Kidney epithelial cell (primary cell): ENCODE measurements around the gene ALOX5. TPM values are rescaled to one million over a fixed set of nuclear protein-coding genes. Genes with fewer than 3 reads are reported as not detected.

Experiments
- DNase-seq: peaks from one replicate; pipeline ENCODE4 v3.0.0-alpha.2; 2010; ENCODE audit warnings: low read depth
- H3K27me3 ChIP-seq: 2 replicates; pipeline ENCODE4 v1.6.0; 2011; ENCODE audit warnings: low read length; ENCODE audit not compliant: control insufficient read depth, insufficient read depth
- H3K36me3 ChIP-seq: 2 replicates; pipeline ENCODE4 v1.5.1; 2011; ENCODE audit warnings: low read length; ENCODE audit not compliant: control insufficient read depth, insufficient read depth
- H3K4me3 ChIP-seq: 2 replicates; pipeline ENCODE4 v1.5.1; 2011; ENCODE audit warnings: low read depth, mild to moderate bottlenecking, control low read depth, low read length
- total RNA-seq: library from RNA; depleted of rRNA; stranded (reverse); fragments of >200 nt; gene quantifications from 2 replicates; pipeline ENCODE4 v1.2.3, GENCODE V29; 2015
- TF ChIP-seq, protein P1 (sequence below): IDR thresholded peaks from 2 replicates; pipeline ENCODE4 v1.5.1; 2011; ENCODE audit warnings: mild to moderate bottlenecking, moderate library complexity, low read length, control low read depth, inconsistent platforms; ENCODE audit not compliant: insufficient read depth, poor library complexity, severe bottlenecking

Gene ALOX5
- total RNA-seq, 1 donor from 2014 or later, result 18.7 TPM

DNA sequence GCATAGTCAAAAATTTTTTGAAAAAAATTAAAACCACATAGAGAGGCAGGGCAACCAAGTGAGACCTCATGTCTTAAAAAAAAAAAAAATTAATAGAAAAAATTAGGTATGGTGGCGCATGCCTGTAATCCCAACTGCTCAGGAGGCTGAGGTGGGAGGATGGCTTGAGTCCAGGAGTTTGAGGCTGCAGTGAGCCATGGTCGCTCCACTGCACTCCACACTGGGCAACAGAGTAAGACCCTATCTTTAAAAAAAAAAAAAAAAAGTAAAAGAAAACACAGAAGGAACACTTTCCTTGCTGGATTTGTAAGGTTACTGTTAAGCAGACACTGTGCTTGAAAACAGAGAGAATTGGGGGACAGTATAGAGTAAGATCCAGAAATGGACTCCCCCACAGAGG is 58.1 kb downstream of the ALOX5 start:
- Histone ChIP-seq H3K27me3 (peaks cover 19% of the 10 kb centered on the region), H3K4me3 (no peak overlapping the region), H3K36me3 (no peaks in the 10 kb centered on the region)
- no peak for DNase-seq
- TF ChIP-seq, protein P1, sequence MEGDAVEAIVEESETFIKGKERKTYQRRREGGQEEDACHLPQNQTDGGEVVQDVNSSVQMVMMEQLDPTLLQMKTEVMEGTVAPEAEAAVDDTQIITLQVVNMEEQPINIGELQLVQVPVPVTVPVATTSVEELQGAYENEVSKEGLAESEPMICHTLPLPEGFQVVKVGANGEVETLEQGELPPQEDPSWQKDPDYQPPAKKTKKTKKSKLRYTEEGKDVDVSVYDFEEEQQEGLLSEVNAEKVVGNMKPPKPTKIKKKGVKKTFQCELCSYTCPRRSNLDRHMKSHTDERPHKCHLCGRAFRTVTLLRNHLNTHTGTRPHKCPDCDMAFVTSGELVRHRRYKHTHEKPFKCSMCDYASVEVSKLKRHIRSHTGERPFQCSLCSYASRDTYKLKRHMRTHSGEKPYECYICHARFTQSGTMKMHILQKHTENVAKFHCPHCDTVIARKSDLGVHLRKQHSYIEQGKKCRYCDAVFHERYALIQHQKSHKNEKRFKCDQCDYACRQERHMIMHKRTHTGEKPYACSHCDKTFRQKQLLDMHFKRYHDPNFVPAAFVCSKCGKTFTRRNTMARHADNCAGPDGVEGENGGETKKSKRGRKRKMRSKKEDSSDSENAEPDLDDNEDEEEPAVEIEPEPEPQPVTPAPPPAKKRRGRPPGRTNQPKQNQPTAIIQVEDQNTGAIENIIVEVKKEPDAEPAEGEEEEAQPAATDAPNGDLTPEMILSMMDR, result no peak

DNA sequence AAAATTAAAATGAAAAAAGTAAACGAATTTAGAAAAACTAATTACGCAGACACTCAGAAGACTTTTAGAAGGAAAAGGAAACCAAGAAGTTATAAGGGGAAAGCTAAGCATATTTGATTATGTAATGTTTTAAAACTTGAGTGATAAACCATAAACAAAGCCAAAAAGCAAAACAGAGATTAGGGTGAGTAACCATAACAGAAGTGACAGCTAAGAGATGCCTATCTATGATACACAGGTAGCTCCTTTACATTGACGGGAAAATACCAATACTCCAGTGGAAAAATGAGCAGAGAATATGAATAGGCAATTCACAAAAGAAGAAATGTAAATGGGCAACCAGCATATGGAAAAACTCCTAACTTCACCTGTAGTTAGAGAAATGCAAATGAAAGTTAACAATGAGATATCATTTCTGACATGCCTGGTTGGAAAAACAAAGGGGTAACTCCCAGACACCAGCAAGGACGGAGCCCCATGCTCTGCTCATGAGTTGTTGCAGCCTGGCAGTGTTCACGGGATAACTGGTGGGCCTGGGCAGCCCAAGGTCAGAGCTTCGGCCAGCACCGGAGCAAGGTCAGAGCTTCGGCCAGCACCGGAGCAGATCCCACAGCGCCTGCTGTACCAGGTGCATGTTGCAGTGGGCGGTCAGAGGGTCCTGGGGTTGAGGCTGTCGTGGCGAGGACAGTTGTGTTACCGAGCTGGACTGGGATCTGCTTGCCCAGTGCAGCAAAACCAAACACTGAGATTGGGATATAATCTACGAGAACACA is 58.9 kb downstream of the ALOX5 start:
- DNase-seq, result no peak
- TF ChIP-seq, protein P1, result no peak
- Histone ChIP-seq H3K36me3 (no peaks in the 10 kb centered on the region), H3K4me3 (no peak overlapping the region), H3K27me3 (peaks cover 12% of the 10 kb centered on the region)

- TF ChIP-seq, protein P1, result no peak
- Histone ChIP-seq H3K36me3 (no peaks in the 10 kb centered on the region), H3K27me3 (peaks cover 4% of the 10 kb centered on the region), H3K4me3 (no peak overlapping the region)
- DNase-seq, result no peak
Measured at GRCh38 chr10:45433716-45434469, 59.9 kb downstream of the ALOX5 start.

DNA sequence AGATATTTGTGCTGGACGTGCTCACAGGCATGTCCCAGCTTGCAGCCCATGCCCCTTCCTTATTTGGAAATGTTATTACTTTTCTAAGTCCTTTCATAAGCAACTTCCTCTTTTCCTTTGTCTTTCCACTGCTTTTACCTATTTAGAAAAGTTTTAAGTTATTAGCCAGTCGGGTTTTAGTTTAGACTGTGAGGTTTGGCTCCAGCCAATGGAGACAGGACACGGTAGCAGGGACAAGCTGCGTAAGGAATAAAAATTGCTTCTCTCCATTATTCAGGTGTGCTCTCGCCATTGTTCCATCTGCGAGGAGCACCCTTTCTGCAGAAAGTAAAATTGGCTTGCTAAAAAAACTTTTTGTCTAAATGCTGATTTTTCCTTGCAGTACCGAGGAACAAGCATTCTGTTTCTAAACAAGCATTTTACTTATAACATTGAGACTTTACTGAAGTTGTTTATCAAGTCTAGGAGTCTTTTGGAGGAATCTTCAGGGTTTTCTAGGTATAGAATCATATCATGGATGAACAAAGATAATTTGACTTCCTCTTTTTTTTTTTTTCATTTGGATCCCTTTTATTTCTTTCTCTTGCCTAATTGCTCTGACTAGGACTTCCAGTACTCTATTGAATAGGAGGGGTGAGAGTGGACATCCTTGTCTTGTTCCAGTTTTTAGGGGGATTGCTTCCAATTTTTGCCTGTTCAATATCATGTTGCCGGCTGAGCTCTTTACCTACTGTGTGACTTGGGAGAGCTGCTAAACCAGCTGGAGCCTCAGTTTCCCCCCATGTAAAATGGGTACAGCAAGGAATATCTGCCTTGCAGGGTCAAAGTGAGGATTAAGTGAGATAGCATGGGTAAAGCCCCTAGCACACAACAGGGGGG is 63.8 kb downstream of the ALOX5 start:
- TF ChIP-seq, protein P1, result no peak
- H3K4me3 ChIP-seq, result no peak overlapping the region
- H3K27me3 ChIP-seq, result peaks cover 2% of the 10 kb centered on the region
- no peaks in the 10 kb centered on the region for H3K36me3 ChIP-seq
- no peak for DNase-seq

GRCh38 chr10:45438466-45439090 is 64.6 kb downstream of the ALOX5 start:
- no peak overlapping the region for H3K4me3 ChIP-seq
- no peaks in the 10 kb centered on the region for H3K36me3 ChIP-seq
- peaks cover 2% of the 10 kb centered on the region for H3K27me3 ChIP-seq
- DNase-seq, result no peak
- TF ChIP-seq, protein P1, result no peak
